AG09319 (cell line): ENCODE results near the gene CTTNBP2NL.

ENCODE experiments used
- DNase-seq: peaks from one replicate; pipeline ENCODE4 v3.0.0-alpha.2; 2010; ENCODE audit warnings: low read depth; ENCODE audit errors: extremely low read depth
- CTCF ChIP-seq: IDR thresholded peaks from 2 replicates; pipeline ENCODE4 v1.5.1; 2011; ENCODE audit warnings: low read depth, mild to moderate bottlenecking, inconsistent platforms, low read length, moderate library complexity

CTTNBP2NL gene

GRCh38 chr1:112375701-112376100 is 20.3 kb upstream of the CTTNBP2NL start:
- no peak for TF ChIP-seq CTCF
- no peak for DNase-seq

GRCh38 chr1:112380356-112380755 is 15.7 kb upstream of the CTTNBP2NL start:
- TF ChIP-seq CTCF, result no peak
- no peak for DNase-seq

- no peak for DNase-seq
- TF ChIP-seq CTCF, result no peak
These were observed 14.5 kb upstream of the CTTNBP2NL start for GRCh38 chr1:112381324-112382076.

- no peak for TF ChIP-seq CTCF
- DNase-seq, result no peak
These were observed 12.1 kb upstream of the CTTNBP2NL start for GRCh38 chr1:112383759-112384370.

- no peak for TF ChIP-seq CTCF
- no peak for DNase-seq
These were observed 9.8 kb upstream of the CTTNBP2NL start for GRCh38 chr1:112386024-112386723.

- DNase-seq, result no peak
- TF ChIP-seq CTCF, result no peak
These were observed 9.2 kb upstream of the CTTNBP2NL start for GRCh38 chr1:112386731-112387346.
